Spinal cord (tissue), 10 donors: ENCODE measurements around the gene TNFRSF8. TPM values are rescaled to one million over a fixed set of nuclear protein-coding genes. Genes with fewer than 3 reads are reported as not detected.

Source experiments
- DNase-seq, 6 donors: peaks; one replicate each; pipeline versions ENCODE4 v3.0.0 to v3.0.0-alpha.2; 2013 to 2015; ENCODE audit warnings: low spot score in 6 of 6, low read depth in 4 of 6
- H3K27ac ChIP-seq: one replicate; pipeline ENCODE4 v1.5.1; 2013; ENCODE audit warnings: low read depth, low read length, control low read depth
- H3K27me3 ChIP-seq: one replicate; pipeline ENCODE4 v1.6.1; 2013; ENCODE audit warnings: low read length; ENCODE audit not compliant: control insufficient read depth, insufficient read depth
- H3K36me3 ChIP-seq: one replicate; pipeline ENCODE4 v1.6.1; 2013; ENCODE audit warnings: low read length; ENCODE audit not compliant: control insufficient read depth, insufficient read depth
- H3K4me1 ChIP-seq: one replicate; pipeline ENCODE4 v1.6.1; 2013; ENCODE audit warnings: low read length; ENCODE audit not compliant: control insufficient read depth, insufficient read depth
- H3K4me3 ChIP-seq: one replicate; pipeline ENCODE4 v1.5.1; 2013; ENCODE audit warnings: low read depth, low read length, control low read depth
- H3K9me3 ChIP-seq: one replicate; pipeline ENCODE4 v1.6.1; 2013; ENCODE audit warnings: low read length; ENCODE audit not compliant: control insufficient read depth, insufficient read depth
- WGBS: methylation state at CpG from one replicate; pipeline ENCODE4 v1.1.5; 2013; ENCODE audit warnings: missing lambda C conversion rate; ENCODE audit not compliant: insufficient coverage; 5-methylcytosine and 5-hydroxymethylcytosine counted together
- polyA plus RNA-seq, 2 donors: library from polyadenylated mRNA; unstranded; fragments of 120-200 nt; gene quantifications; one replicate each; pipeline ENCODE4 v1.2.1, GENCODE V29; 2013; ENCODE audit not compliant: insufficient read length in 2 of 2
- small RNA-seq: library from RNA; depleted of rRNA; stranded (forward); fragments of <200 nt; gene quantifications from one replicate; pipeline ENCODE3, GENCODE V24; 2014; ENCODE audit warnings: low replicate concordance
- total RNA-seq, 2 donors: library from RNA; depleted of rRNA in 1 of 2; stranded (reverse); fragments of 120-200 nt in 1 of 2; fragments of >200 nt in 1 of 2; gene quantifications; one replicate each; pipeline versions ENCODE4 v1.2.3 to v1.2.4, GENCODE V29; 2013 to 2014
- donor health status: healthy.

The TNFRSF8 gene
- total and polyA plus RNA-seq, 4 donors, result 0.11 to 0.20 (median 0.12) TPM; not detected in 1

DNA sequence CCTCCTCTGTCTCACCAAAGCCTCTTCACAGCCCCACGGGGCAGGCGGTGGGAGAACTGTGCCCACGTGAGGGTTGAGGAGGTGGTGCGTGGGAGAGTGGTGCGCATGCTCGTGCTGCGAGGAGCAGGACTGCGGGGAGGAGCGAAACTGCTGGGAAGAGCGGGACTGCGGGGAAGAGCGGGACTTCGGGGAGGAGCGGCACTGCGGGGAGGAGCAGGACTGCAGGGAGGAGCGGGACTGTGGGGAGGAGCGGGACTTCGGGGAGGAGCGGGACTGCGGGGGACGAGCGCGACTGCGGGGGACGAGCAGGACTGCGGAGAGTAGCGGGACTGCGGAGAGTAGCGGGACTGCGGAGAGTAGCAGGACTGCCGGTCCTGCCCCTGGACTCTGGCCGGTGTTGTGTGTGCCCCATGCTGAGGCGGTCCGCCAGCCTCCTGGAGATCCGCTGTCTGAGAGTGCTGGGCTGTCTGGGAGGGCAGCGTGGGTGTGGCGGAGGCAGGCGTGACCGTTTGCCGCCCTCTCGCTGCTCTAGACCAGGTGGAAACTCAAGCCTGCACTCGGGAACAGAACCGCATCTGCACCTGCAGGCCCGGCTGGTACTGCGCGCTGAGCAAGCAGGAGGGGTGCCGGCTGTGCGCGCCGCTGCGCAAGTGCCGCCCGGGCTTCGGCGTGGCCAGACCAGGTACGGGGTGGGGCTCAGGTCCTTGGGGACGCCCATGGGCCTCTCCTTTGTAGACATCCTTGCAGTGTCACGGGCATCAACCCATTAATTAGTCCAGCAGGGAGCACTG, 128.3 kb downstream of the TNFRSF8 start:
- Histone ChIP-seq H3K4me3 (no peak overlapping the region), H3K4me1 (peaks cover 5% of the 10 kb centered on the region), H3K36me3 (peaks cover 8% of the 10 kb centered on the region), H3K9me3 (no peaks in the 10 kb centered on the region), H3K27me3 (no peaks in the 10 kb centered on the region), H3K27ac (no peak overlapping the region)
- no peak for DNase-seq
- WGBS, result 84% methylated on average over 56 of the region's 58 CpGs

Small RNAs within 50 kb of the gene (small RNA-seq; reads per million reads assigned to genes)
- not detected for gene AL096840.1
- gene MIR4632, result not detected
- gene MIR6729, result 0.06 reads per million
- not detected for gene RF00019
- gene RN7SL649P, result not detected
- gene RNU6-777P, result not detected
- not detected for gene RPL23AP89

Other genes starting within 250 kb of the TNFRSF8 start
- under 1 TPM; 0.61 to 0.99 TPM for gene NPPA, start 215.5 kb upstream of the TNFRSF8 start, total RNA-seq
- 1 to 10 TPM; 4.7 to 5.0 TPM for gene NPPA, start 215.5 kb upstream of the TNFRSF8 start, polyA plus RNA-seq
- 1 to 10 TPM in 1 of 2 donors, under 1 TPM in 1; 0.83 to 1.5 TPM for gene NPPB, start 204.4 kb upstream of the TNFRSF8 start, total RNA-seq
- gene NPPB, start 204.4 kb upstream of the TNFRSF8 start, polyA plus RNA-seq, result 1 to 10 TPM; 3.1 to 4.5 TPM
- gene KIAA2013, start 136.9 kb upstream of the TNFRSF8 start, total RNA-seq, result 10 to 100 TPM; 18.0 to 33.8 TPM
- 10 to 100 TPM; 35.3 to 35.4 TPM for gene KIAA2013, start 136.9 kb upstream of the TNFRSF8 start, polyA plus RNA-seq
- gene PLOD1, start 128.6 kb upstream of the TNFRSF8 start, total RNA-seq, result 100 to 1,000 TPM in 1 of 2 donors, 10 to 100 TPM in 1; 47.7 to 108 TPM
- gene PLOD1, start 128.6 kb upstream of the TNFRSF8 start, polyA plus RNA-seq, result 10 to 100 TPM; 66.5 to 80.0 TPM
- 10 to 100 TPM; 47.5 to 65.6 TPM for gene MFN2, start 82.9 kb upstream of the TNFRSF8 start, total RNA-seq
- 10 to 100 TPM; 79.2 to 79.7 TPM for gene MFN2, start 82.9 kb upstream of the TNFRSF8 start, polyA plus RNA-seq
- gene MIIP, start 43.8 kb upstream of the TNFRSF8 start, total RNA-seq, result 10 to 100 TPM; 18.7 to 34.4 TPM
- 10 to 100 TPM; 54.4 to 62.3 TPM for gene MIIP, start 43.8 kb upstream of the TNFRSF8 start, polyA plus RNA-seq
- gene TNFRSF1B, start 103.7 kb downstream of the TNFRSF8 start, total RNA-seq, result 10 to 100 TPM in 1 of 2 donors, 1 to 10 TPM in 1; 9.6 to 14.1 TPM
- 10 to 100 TPM in 1 of 2 donors, 1 to 10 TPM in 1; 9.7 to 10.8 TPM for gene TNFRSF1B, start 103.7 kb downstream of the TNFRSF8 start, polyA plus RNA-seq
- 10 to 100 TPM; 48.2 to 72.2 TPM for gene VPS13D, start 166.7 kb downstream of the TNFRSF8 start, total RNA-seq
- gene VPS13D, start 166.7 kb downstream of the TNFRSF8 start, polyA plus RNA-seq, result 10 to 100 TPM; 38.5 to 43.9 TPM